Breast epithelium (tissue), 3 donors: ENCODE data around the gene AP2A1.

Experiments
- POLR2A ChIP-seq: fragments of 450-650 bp; IDR thresholded peaks from one replicate; pipeline ENCODE4 v1.6.1; 2016; ENCODE audit warnings: antibody characterized with exemption, mild to moderate bottlenecking, moderate library complexity
- TF ChIP-seq, protein P1 (sequence below), 3 donors: fragments of 450-650 bp; IDR thresholded peaks; one replicate each; pipeline ENCODE4 v1.5.1; 2016 to 2017; ENCODE audit warnings: antibody characterized with exemption in 3 of 3, mild to moderate bottlenecking in 3 of 3, moderate library complexity in 3 of 3

DNA sequence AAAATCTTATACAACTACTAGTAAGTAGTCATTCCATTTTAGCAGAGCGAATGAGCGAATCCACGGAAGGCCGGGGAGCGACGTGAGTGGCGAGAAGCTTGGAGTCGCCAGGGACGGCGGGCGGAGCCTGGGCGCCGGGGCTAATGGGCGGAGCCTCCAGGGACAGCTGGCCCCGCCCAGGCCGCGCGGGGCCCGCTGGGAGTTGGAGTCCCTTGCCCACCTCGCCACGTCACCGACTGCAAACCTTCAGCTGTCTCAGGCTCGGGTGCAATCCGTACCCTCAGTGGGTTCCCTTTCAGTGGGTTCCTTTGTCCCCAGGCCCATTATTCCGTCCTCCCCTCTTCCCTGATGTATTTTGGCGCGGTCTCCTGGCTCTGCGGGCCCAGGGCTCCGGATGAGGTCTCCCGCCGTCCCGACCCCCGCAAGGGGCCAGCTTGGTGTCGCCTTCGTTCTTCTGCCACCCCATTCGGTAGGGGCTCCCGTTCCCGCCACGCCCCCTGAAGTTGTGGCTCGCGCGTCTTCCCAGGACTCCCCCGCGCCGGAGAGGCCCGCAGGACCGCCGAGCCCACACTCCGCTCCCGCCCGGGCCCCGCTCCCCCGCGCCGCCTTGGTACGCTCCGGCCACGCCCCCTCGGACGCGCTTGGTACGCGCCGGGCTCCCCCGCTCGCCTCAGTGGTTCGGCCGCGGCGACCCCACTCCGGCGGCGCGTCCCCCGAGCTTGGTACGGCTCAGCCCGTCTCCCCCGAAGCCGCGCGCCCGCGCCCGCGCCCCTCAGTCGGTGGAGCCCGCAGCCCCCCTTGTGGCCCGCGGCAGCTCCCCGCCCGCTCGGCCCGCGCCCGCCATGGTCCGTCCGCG, 83.9 kb downstream of the AP2A1 start, which contains the start of gene PTOV1:
- TF ChIP-seq, protein P1, sequence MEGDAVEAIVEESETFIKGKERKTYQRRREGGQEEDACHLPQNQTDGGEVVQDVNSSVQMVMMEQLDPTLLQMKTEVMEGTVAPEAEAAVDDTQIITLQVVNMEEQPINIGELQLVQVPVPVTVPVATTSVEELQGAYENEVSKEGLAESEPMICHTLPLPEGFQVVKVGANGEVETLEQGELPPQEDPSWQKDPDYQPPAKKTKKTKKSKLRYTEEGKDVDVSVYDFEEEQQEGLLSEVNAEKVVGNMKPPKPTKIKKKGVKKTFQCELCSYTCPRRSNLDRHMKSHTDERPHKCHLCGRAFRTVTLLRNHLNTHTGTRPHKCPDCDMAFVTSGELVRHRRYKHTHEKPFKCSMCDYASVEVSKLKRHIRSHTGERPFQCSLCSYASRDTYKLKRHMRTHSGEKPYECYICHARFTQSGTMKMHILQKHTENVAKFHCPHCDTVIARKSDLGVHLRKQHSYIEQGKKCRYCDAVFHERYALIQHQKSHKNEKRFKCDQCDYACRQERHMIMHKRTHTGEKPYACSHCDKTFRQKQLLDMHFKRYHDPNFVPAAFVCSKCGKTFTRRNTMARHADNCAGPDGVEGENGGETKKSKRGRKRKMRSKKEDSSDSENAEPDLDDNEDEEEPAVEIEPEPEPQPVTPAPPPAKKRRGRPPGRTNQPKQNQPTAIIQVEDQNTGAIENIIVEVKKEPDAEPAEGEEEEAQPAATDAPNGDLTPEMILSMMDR (IDR thresholded peaks at IDR 0.05) = no peak
- peak; percentile 71 for TF ChIP-seq POLR2A
